ENCODE data around the gene TTC7B.

DNA sequence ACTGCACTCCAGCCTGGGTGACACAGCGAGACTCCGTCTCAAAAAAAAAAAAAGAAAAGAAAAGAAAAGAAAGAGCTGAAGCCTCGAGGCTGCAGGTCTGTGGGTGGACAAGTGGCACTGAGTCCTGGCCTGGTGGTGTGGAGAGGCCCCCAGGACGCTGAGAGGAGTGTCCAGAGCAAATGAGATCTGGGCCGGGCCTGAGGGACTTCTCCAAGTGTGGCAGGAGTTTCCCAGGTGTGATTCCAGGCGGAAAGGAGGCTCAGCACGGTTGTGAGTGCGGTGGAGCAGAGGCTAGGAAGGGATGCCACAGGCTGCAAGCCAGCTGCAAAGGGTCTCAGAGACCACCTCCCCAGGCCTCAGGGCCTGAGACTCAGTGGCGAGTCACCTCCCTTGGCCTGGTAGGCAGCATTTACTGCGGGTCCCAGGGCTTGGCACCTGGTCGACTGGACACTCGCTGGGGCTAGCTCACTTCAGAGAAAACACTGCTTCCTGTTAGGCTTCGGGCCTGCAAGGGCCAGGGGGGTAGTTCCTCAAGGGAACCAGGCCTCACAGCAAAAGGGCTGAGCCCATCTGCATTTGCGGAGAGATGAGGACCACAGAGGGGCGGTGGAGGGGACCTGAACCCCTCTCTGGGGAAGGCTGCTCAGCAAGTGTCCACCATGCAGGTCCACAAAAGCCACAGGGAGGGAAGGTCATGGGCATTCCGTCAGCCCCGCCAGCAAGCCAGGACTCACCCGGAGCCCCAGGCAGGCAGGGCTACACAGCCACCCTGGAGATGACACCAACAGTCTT, 11.7 kb downstream of the TTC7B start:
- TF ChIP-seq, protein P1, sequence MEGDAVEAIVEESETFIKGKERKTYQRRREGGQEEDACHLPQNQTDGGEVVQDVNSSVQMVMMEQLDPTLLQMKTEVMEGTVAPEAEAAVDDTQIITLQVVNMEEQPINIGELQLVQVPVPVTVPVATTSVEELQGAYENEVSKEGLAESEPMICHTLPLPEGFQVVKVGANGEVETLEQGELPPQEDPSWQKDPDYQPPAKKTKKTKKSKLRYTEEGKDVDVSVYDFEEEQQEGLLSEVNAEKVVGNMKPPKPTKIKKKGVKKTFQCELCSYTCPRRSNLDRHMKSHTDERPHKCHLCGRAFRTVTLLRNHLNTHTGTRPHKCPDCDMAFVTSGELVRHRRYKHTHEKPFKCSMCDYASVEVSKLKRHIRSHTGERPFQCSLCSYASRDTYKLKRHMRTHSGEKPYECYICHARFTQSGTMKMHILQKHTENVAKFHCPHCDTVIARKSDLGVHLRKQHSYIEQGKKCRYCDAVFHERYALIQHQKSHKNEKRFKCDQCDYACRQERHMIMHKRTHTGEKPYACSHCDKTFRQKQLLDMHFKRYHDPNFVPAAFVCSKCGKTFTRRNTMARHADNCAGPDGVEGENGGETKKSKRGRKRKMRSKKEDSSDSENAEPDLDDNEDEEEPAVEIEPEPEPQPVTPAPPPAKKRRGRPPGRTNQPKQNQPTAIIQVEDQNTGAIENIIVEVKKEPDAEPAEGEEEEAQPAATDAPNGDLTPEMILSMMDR (conservative IDR thresholded peaks at IDR 0.05 in 1 of 2, IDR thresholded peaks at IDR 0.05 in 1 of 2; ENCODE audit: low read depth in 1 of 2, low read length in 2 of 2), result no peak
- no peak for TF ChIP-seq EZH2 (IDR thresholded peaks at IDR 0.05; ENCODE audit: low read length, missing control alignments)

Measured in fibroblast of lung (primary cell).